K562 (cell line): ENCODE data around the gene DIS3L2. TPM values are rescaled to one million over a fixed set of nuclear protein-coding genes. Genes with fewer than 3 reads are reported as not detected.

Source experiments
- ATF3 ChIP-seq, 2 experiments: fragments of 450-650 bp in 1 of 2; sonication (generic) in 1 of 2; formaldehyde crosslinking in 1 of 2; IDR thresholded peaks in 1 of 2; conservative IDR thresholded peaks in 1 of 2; 2 replicates each; pipeline versions ENCODE4 v1.6.1 to v1.8.1; 2016 to 2023; ENCODE audit warnings: mild to moderate bottlenecking in 2 of 2, moderate library complexity in 2 of 2, inconsistent platforms in 1 of 2, missing genetic modification reagents in 1 of 2
- DACH1 ChIP-seq: fragments of 450-650 bp; IDR thresholded peaks from 2 replicates; pipeline ENCODE4 v1.6.1; 2018; ENCODE audit not compliant: partially characterized antibody
- DIDO1 ChIP-seq: fragments of 450-650 bp; IDR thresholded peaks from 2 replicates; pipeline ENCODE4 v1.6.1; 2016; ENCODE audit warnings: low read depth, missing biosample characterization, missing genetic modification characterization
- ELF1 ChIP-seq: fragments of 200-800 bp; sonication (Bioruptor generic); IDR thresholded peaks from 2 replicates; pipeline ENCODE4 v1.6.1; 2016; ENCODE audit warnings: missing genetic modification characterization, missing compliant biosample characterization
- FOXP1 ChIP-seq: sonication (generic); formaldehyde crosslinking; IDR thresholded peaks from 2 replicates; pipeline ENCODE4 v1.8.0; 2022; ENCODE audit warnings: mild to moderate bottlenecking, missing genetic modification reagents
- HEY1 ChIP-seq: fragments of 250-450 bp; sonication (Bioruptor Pico); IDR thresholded peaks from 2 replicates; pipeline ENCODE4 v1.5.0; 2020; ENCODE audit warnings: mild to moderate bottlenecking, moderate library complexity, borderline replicate concordance
- KLF10 ChIP-seq: fragments of 250-450 bp; sonication (Bioruptor Pico); IDR thresholded peaks from 2 replicates; pipeline ENCODE4 v1.6.1; 2021; ENCODE audit warnings: matching md5 sums
- MAFG ChIP-seq: fragments of 450-650 bp; conservative IDR thresholded peaks from 2 replicates; pipeline ENCODE4 v1.6.1; 2016; ENCODE audit warnings: missing genetic modification characterization, missing compliant biosample characterization
- MAX ChIP-seq: sonication (generic); formaldehyde crosslinking; IDR thresholded peaks from 2 replicates; pipeline ENCODE4 v1.9.0; 2022; ENCODE audit warnings: mild to moderate bottlenecking, missing genetic modification reagents
- MCM3 ChIP-seq: fragments of 450-650 bp; IDR thresholded peaks from 2 replicates; pipeline ENCODE4 v1.6.1; 2016
- MLLT1 ChIP-seq, 2 experiments: fragments of 450-650 bp; IDR thresholded peaks; 2 replicates each; pipeline ENCODE4 v1.6.1; 2016
- NBN ChIP-seq: fragments of 450-650 bp; IDR thresholded peaks from 2 replicates; pipeline ENCODE4 v1.6.1; 2016; ENCODE audit warnings: low read depth, mild to moderate bottlenecking
- NCOR1 ChIP-seq: fragments of 450-650 bp; IDR thresholded peaks from 2 replicates; pipeline ENCODE4 v1.6.1; 2016; ENCODE audit warnings: mild to moderate bottlenecking, moderate library complexity
- PRDM10 ChIP-seq: fragments of 450-650 bp; IDR thresholded peaks from 2 replicates; pipeline ENCODE4 v1.6.1; 2018; ENCODE audit not compliant: partially characterized antibody
- TFAM ChIP-seq: fragments of 250-450 bp; sonication (Bioruptor Pico); conservative IDR thresholded peaks from 2 replicates; pipeline ENCODE4 v1.5.0; 2021; ENCODE audit warnings: mild to moderate bottlenecking, moderate library complexity
- YY1 ChIP-seq, 3 experiments: IDR thresholded peaks; 2 replicates each; pipeline ENCODE4 v1.6.1; 2011; ENCODE audit warnings: low read length in 2 of 3, mild to moderate bottlenecking in 2 of 3, moderate library complexity in 2 of 3, borderline replicate concordance in 1 of 3, control low read depth in 1 of 3, low read depth in 1 of 3; ENCODE audit not compliant: insufficient read depth in 3 of 3, insufficient replicate concordance in 2 of 3, control insufficient read depth in 1 of 3, insufficient read length in 1 of 3; ENCODE audit errors: extremely low read depth in 1 of 3
- ZBTB33 ChIP-seq: sonication (generic); formaldehyde crosslinking; IDR thresholded peaks from 2 replicates; pipeline ENCODE4 v1.8.1; 2023; ENCODE audit warnings: mild to moderate bottlenecking, missing genetic modification reagents
- ZKSCAN8 ChIP-seq: fragments of 200-800 bp; sonication (Bioruptor generic); IDR thresholded peaks from 2 replicates; pipeline ENCODE4 v1.6.1; 2016; ENCODE audit warnings: missing genetic modification characterization, missing compliant biosample characterization
- ZNF507 ChIP-seq: conservative IDR thresholded peaks from 2 replicates; pipeline ENCODE4 v1.6.1; 2017; ENCODE audit warnings: missing genetic modification characterization, missing compliant biosample characterization
- ZNF766 ChIP-seq: fragments of 200-800 bp; sonication (Bioruptor generic); conservative IDR thresholded peaks from 2 replicates; pipeline ENCODE4 v1.6.1; 2016; ENCODE audit warnings: missing genetic modification characterization, missing compliant biosample characterization
- polyA plus RNA-seq, 8 experiments: library from polyadenylated mRNA; depleted of rRNA in 4 of 8; stranded (reverse) in 5 of 8; unstranded in 3 of 8; fragments of >200 nt; fragmentation: Nextera tagmentation in 2 of 8; fragmentation: Illumina TruSeq in 1 of 8; extraction: Ambion mirVana in 2 of 8; extraction: Trizol in 1 of 8; gene quantifications; 2 replicates each; pipeline versions ENCODE4 v1.2.1 to v1.2.3, GENCODE V29; 2011 to 2014; ENCODE audit warnings: inconsistent platforms in 1 of 8, missing spikeins in 1 of 8
- total RNA-seq, 7 experiments: library from RNA; depleted of rRNA in 6 of 7; stranded (reverse); fragments of >200 nt in 6 of 7; fragmentation: Illumina TruSeq in 2 of 7; extraction: Trizol in 2 of 7; gene quantifications; 2 replicates each; pipeline versions ENCODE4 v1.2.1 to v1.2.3, GENCODE V29; 2011 to 2021; ENCODE audit warnings: low replicate concordance in 1 of 7

Gene DIS3L2
- total and polyA plus RNA-seq, 9 of the 15 experiments (the other 6 are each of a cell fraction or from before 2014, with no cell fraction given), result 1.5 to 19.2 (median 11.2) TPM

- TF ChIP-seq ZBTB33 (CRISPR knock-in tag), result no peak
- no peak for TF ChIP-seq ZNF507 (tag)
- TF ChIP-seq PRDM10, result no peak
- no peak for TF ChIP-seq YY1 (IDR thresholded peaks at IDR 0.05; ENCODE audit: borderline replicate concordance in 1 of 3, control insufficient read depth in 1 of 3, extremely low read depth in 1 of 3, insufficient read depth in 3 of 3, insufficient read length in 1 of 3, insufficient replicate concordance in 2 of 3, low read depth in 1 of 3, low read length in 2 of 3)
- no peak for TF ChIP-seq NBN
- no peak for TF ChIP-seq FOXP1 (CRISPR knock-in tag)
- TF ChIP-seq ELF1 (tag), result no peak
- TF ChIP-seq ATF3 (IDR thresholded peaks at IDR 0.05), result no peak
- TF ChIP-seq ATF3 (CRISPR knock-in tag; conservative IDR thresholded peaks at IDR 0.05), result no peak
- no peak for TF ChIP-seq TFAM (CRISPR knock-in tag)
- no peak for TF ChIP-seq ZKSCAN8 (CRISPR knock-in tag)
- 0 out of 2 replicates have a peak, but pooled peaks have one; percentile 27 for TF ChIP-seq ZNF766 (CRISPR knock-in tag)
- 0 out of 2 replicates have a peak, but pooled peaks have one; percentile 31 for TF ChIP-seq MAX
- TF ChIP-seq MLLT1 (IDR thresholded peaks at IDR 0.05), result peak in 1 of 2 experiments; percentile 54; a peak in 1 of 4 replicates
- no peak for TF ChIP-seq DACH1
- TF ChIP-seq HEY1 (CRISPR knock-in tag), result no peak
- TF ChIP-seq MCM3, result no peak
- no peak for TF ChIP-seq MAFG
- no peak for TF ChIP-seq NCOR1
- no peak for TF ChIP-seq KLF10 (CRISPR knock-in tag)
- no peak for TF ChIP-seq DIDO1
- TF ChIP-seq, all 486 proteins: peak for 5
These were observed 634 bp upstream of the DIS3L2 start (continued) for GRCh38 chr2:231960810-231961348.
